Measurements from ENCODE around the gene NT5DC4. TPM values are rescaled to one million over a fixed set of nuclear protein-coding genes. Genes with fewer than 3 reads are reported as not detected.

NT5DC4 gene
- total RNA-seq, 1 donor from 2014 or later, result not detected

DNA sequence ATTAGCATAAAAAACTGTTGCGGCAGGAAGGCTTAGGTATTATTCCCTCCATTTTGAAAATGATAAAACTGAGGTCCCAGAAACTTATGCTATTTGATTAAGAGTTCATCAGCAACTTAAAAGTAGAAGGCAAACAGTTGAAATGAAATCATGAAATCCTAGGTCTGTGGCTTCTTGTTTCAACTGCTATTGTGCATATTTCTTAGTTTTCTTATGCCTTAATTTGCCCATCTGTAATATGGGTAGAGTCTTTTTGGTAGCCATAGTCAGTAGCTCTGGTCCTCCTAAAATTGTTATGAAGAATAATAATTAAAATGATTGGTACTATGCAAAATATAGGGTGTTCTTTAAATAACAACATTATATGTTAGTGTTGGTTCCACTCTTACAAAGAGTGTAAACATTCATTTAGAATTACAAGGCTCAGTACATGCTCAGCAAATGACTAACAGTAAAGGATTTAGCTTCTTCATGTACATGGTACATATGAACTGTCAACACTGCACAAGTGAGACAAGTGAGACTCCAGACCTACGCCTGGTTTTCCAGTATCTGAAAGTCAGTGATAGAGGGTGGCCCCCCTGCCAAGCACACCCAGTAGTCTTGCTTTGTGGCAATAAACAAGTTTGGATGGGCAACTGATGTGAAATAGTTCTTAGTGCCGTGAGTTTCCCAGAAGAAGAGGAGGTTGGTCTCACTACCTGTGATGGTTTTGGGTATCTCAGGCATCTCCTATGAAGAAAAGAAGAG is 53.9 kb downstream of the NT5DC4 start:
- H3K27me3 ChIP-seq (ENCODE audit: insufficient read depth, low read length), result no peaks in the 10 kb centered on the region
- H3K79me2 ChIP-seq (ENCODE audit: insufficient read depth, low read length), result no peaks in the 10 kb centered on the region
- H3K36me3 Mint-ChIP-seq (ENCODE audit: low read depth, unreplicated experiment), result peaks cover 4% of the 10 kb centered on the region
- H3K4me2 ChIP-seq (ENCODE audit: low read length), result no peak overlapping the region
- peaks cover 6% of the 10 kb centered on the region for H3K4me1 Mint-ChIP-seq (ENCODE audit: low read depth, unreplicated experiment)
- H3K4me3 Mint-ChIP-seq (ENCODE audit: unreplicated experiment), result no peak overlapping the region
- no peak overlapping the region for H3K27ac ChIP-seq (ENCODE audit: low read depth, low read length)
- DNase-seq (ENCODE audit: low read depth), result no peak
- no peaks in the 10 kb centered on the region for H3K36me3 ChIP-seq (ENCODE audit: insufficient read depth, low read length)
- no peaks in the 10 kb centered on the region for H4K20me1 ChIP-seq (ENCODE audit: insufficient read depth, low read length)
- H3K9me3 ChIP-seq (ENCODE audit: insufficient read depth, low read depth, low read length), result no peaks in the 10 kb centered on the region
- no peak overlapping the region for H3K27ac Mint-ChIP-seq (ENCODE audit: unreplicated experiment)
- FAIRE-seq, result no peak
- no peak overlapping the region for H2AFZ ChIP-seq (ENCODE audit: low read depth, low read length)
- H3K27me3 Mint-ChIP-seq (ENCODE audit: low read depth, unreplicated experiment), result peaks cover 18% of the 10 kb centered on the region
- no peak overlapping the region for H3K4me3 ChIP-seq (ENCODE audit: insufficient read depth, low read depth, low read length)
- H3K4me1 ChIP-seq (ENCODE audit: insufficient read depth, low read length), result no peaks in the 10 kb centered on the region
- H3K9ac ChIP-seq (ENCODE audit: low read length), result no peak overlapping the region
- TF ChIP-seq, protein P1, sequence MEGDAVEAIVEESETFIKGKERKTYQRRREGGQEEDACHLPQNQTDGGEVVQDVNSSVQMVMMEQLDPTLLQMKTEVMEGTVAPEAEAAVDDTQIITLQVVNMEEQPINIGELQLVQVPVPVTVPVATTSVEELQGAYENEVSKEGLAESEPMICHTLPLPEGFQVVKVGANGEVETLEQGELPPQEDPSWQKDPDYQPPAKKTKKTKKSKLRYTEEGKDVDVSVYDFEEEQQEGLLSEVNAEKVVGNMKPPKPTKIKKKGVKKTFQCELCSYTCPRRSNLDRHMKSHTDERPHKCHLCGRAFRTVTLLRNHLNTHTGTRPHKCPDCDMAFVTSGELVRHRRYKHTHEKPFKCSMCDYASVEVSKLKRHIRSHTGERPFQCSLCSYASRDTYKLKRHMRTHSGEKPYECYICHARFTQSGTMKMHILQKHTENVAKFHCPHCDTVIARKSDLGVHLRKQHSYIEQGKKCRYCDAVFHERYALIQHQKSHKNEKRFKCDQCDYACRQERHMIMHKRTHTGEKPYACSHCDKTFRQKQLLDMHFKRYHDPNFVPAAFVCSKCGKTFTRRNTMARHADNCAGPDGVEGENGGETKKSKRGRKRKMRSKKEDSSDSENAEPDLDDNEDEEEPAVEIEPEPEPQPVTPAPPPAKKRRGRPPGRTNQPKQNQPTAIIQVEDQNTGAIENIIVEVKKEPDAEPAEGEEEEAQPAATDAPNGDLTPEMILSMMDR (IDR thresholded peaks at IDR 0.05; ENCODE audit: insufficient read depth, low read depth, low read length), result no peak
- no peak for TF ChIP-seq EZH2 (IDR thresholded peaks at IDR 0.05; ENCODE audit: insufficient read depth, low read length)
- peaks cover 3% of the 10 kb centered on the region for H3K9me3 Mint-ChIP-seq (ENCODE audit: unreplicated experiment)

DNA sequence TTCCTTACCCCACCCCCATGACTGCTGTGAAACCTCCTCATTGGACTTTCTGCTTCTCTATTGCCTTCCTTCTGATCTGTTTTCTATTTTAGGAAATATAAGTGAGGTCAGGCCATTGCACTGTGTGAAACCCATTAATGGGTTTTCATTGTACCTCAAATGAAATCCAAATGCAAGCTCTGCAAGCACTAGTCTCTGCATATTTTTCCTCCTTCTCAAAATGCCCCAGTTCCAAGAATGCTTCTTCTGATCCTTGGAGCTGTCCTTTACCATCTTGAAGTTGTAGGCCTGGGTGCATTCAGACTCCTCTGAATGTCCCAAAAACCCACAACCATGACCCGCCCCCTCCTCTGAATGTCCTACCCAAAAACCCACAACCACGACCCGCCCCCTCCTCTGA is 55.3 kb downstream of the NT5DC4 start:
- no peaks in the 10 kb centered on the region for H3K27me3 ChIP-seq (ENCODE audit: insufficient read depth, low read length)
- Mint-ChIP-seq H3K36me3 (ENCODE audit: low read depth, unreplicated experiment) (peaks cover 4% of the 10 kb centered on the region), H3K27me3 (ENCODE audit: low read depth, unreplicated experiment) (peaks cover 14% of the 10 kb centered on the region), H3K4me3 (ENCODE audit: unreplicated experiment) (no peak overlapping the region), H3K4me1 (ENCODE audit: low read depth, unreplicated experiment) (peaks cover 6% of the 10 kb centered on the region), H3K9me3 (ENCODE audit: unreplicated experiment) (peaks cover 3% of the 10 kb centered on the region), H3K27ac (ENCODE audit: unreplicated experiment) (peak overlapping the region; percentile 10)
- H3K4me2 ChIP-seq (ENCODE audit: low read length), result no peak overlapping the region
- FAIRE-seq (no peak), DNase-seq (ENCODE audit: low read depth) (no peak)
- no peaks in the 10 kb centered on the region for H3K36me3 ChIP-seq (ENCODE audit: insufficient read depth, low read length)
- H4K20me1 ChIP-seq (ENCODE audit: insufficient read depth, low read length), result no peaks in the 10 kb centered on the region
- no peak overlapping the region for H3K9ac ChIP-seq (ENCODE audit: low read length)
- H3K4me1 ChIP-seq (ENCODE audit: insufficient read depth, low read length), result no peaks in the 10 kb centered on the region
- no peak overlapping the region for H2AFZ ChIP-seq (ENCODE audit: low read depth, low read length)
- H3K9me3 ChIP-seq (ENCODE audit: insufficient read depth, low read depth, low read length), result no peaks in the 10 kb centered on the region
- no peak for TF ChIP-seq EZH2 (IDR thresholded peaks at IDR 0.05; ENCODE audit: insufficient read depth, low read length)
- TF ChIP-seq, protein P1 (IDR thresholded peaks at IDR 0.05; ENCODE audit: insufficient read depth, low read depth, low read length), result no peak
- H3K27ac ChIP-seq (ENCODE audit: low read depth, low read length), result no peak overlapping the region
- no peak overlapping the region for H3K4me3 ChIP-seq (ENCODE audit: insufficient read depth, low read depth, low read length)
- no peaks in the 10 kb centered on the region for H3K79me2 ChIP-seq (ENCODE audit: insufficient read depth, low read length)

DNA sequence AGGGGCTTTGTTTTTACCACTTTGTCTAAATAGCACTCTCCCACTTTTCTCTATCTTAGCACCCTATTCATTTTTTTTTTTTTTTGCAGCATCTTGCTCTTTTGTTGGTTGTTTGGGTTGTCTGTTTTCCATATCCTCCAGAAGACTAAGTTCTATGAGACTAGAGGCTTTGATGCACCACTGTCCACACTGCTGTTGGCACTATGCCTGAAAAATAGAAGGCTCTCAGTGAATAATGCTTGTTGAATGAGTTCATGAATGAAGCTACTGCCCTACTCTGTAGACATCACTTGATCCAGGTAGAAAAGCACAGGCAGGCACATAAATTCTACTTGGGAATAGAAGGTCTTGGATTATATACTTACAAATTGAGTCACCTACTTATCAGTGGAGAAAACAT is 56.2 kb downstream of the NT5DC4 start:
- Histone ChIP-seq H3K27me3 (ENCODE audit: insufficient read depth, low read length) (no peaks in the 10 kb centered on the region), H3K4me1 (ENCODE audit: insufficient read depth, low read length) (no peaks in the 10 kb centered on the region), H3K9me3 (ENCODE audit: insufficient read depth, low read depth, low read length) (no peaks in the 10 kb centered on the region), H2AFZ (ENCODE audit: low read depth, low read length) (no peak overlapping the region), H3K79me2 (ENCODE audit: insufficient read depth, low read length) (no peaks in the 10 kb centered on the region), H3K36me3 (ENCODE audit: insufficient read depth, low read length) (no peaks in the 10 kb centered on the region), H3K4me3 (ENCODE audit: insufficient read depth, low read depth, low read length) (no peak overlapping the region), H3K4me2 (ENCODE audit: low read length) (no peak overlapping the region), H3K27ac (ENCODE audit: low read depth, low read length) (no peak overlapping the region), H3K9ac (ENCODE audit: low read length) (no peak overlapping the region), H4K20me1 (ENCODE audit: insufficient read depth, low read length) (no peaks in the 10 kb centered on the region)
- FAIRE-seq, result no peak
- H3K27me3 Mint-ChIP-seq (ENCODE audit: low read depth, unreplicated experiment), result peaks cover 14% of the 10 kb centered on the region
- H3K9me3 Mint-ChIP-seq (ENCODE audit: unreplicated experiment), result peaks cover 3% of the 10 kb centered on the region
- DNase-seq (ENCODE audit: low read depth), result no peak
- no peak overlapping the region for H3K27ac Mint-ChIP-seq (ENCODE audit: unreplicated experiment)
- H3K4me3 Mint-ChIP-seq (ENCODE audit: unreplicated experiment), result no peak overlapping the region
- H3K36me3 Mint-ChIP-seq (ENCODE audit: low read depth, unreplicated experiment), result peaks cover 4% of the 10 kb centered on the region
- H3K4me1 Mint-ChIP-seq (ENCODE audit: low read depth, unreplicated experiment), result peaks cover 6% of the 10 kb centered on the region
- no peak for TF ChIP-seq EZH2 (IDR thresholded peaks at IDR 0.05; ENCODE audit: insufficient read depth, low read length)
- TF ChIP-seq, protein P1 (IDR thresholded peaks at IDR 0.05; ENCODE audit: insufficient read depth, low read depth, low read length), result no peak

Measured in astrocyte (in vitro differentiated cells and primary cell).